ENCODE data around the gene TWIST2.

The TWIST2 gene

GRCh38 chr2:238838786-238839327 lies 9.0 kb upstream of the TWIST2 start:
- no peak for DNase-seq (ENCODE audit: low spot score)

GRCh38 chr2:238839428-238839827 lies 8.5 kb upstream of the TWIST2 start:
- no peak for DNase-seq (ENCODE audit: low spot score)

- no peak for DNase-seq (ENCODE audit: low spot score)
These were observed 6.2 kb upstream of the TWIST2 start for GRCh38 chr2:238841542-238842164.

- DNase-seq (ENCODE audit: low spot score) = no peak
These were observed 4.4 kb upstream of the TWIST2 start for GRCh38 chr2:238843476-238843875.

- no peak for DNase-seq (ENCODE audit: low spot score)
These were observed 2.1 kb upstream of the TWIST2 start for GRCh38 chr2:238845583-238846377.

GRCh38 chr2:238846378-238846627 lies 1.6 kb upstream of the TWIST2 start:
- DNase-seq (ENCODE audit: low spot score) = no peak

- DNase-seq (ENCODE audit: low spot score) = no peak
These were observed 1.1 kb upstream of the TWIST2 start for GRCh38 chr2:238846628-238847418.

GRCh38 chr2:238847419-238847801 lies 475 bp upstream of the TWIST2 start:
- DNase-seq (ENCODE audit: low spot score) = no peak

- no peak for DNase-seq (ENCODE audit: low spot score)
These were observed 748 bp downstream of the TWIST2 start for GRCh38 chr2:238848691-238848975.

- DNase-seq (ENCODE audit: low spot score) = no peak
These were observed 1.3 kb downstream of the TWIST2 start for GRCh38 chr2:238848976-238849853.

- no peak for DNase-seq (ENCODE audit: low spot score)
These were observed 2.2 kb downstream of the TWIST2 start for GRCh38 chr2:238850091-238850490.

GRCh38 chr2:238851026-238851425 lies 3.1 kb downstream of the TWIST2 start:
- no peak for DNase-seq (ENCODE audit: low spot score)

- DNase-seq (ENCODE audit: low spot score) = no peak
These were observed 3.9 kb downstream of the TWIST2 start for GRCh38 chr2:238851761-238852160.

GRCh38 chr2:238852206-238852869 lies 4.5 kb downstream of the TWIST2 start:
- DNase-seq (ENCODE audit: low spot score) = no peak

- no peak for DNase-seq (ENCODE audit: low spot score)
These were observed 5.3 kb downstream of the TWIST2 start for GRCh38 chr2:238853218-238853617.

GRCh38 chr2:238853721-238854120 lies 5.8 kb downstream of the TWIST2 start:
- DNase-seq (ENCODE audit: low spot score) = no peak

- no peak for DNase-seq (ENCODE audit: low spot score)
These were observed 6.4 kb downstream of the TWIST2 start for GRCh38 chr2:238854246-238854645.

- no peak for DNase-seq (ENCODE audit: low spot score)
These were observed 6.9 kb downstream of the TWIST2 start for GRCh38 chr2:238854699-238855229.

GRCh38 chr2:238855299-238855698 lies 7.4 kb downstream of the TWIST2 start:
- no peak for DNase-seq (ENCODE audit: low spot score)

GRCh38 chr2:238855891-238856580 lies 8.2 kb downstream of the TWIST2 start:
- DNase-seq (ENCODE audit: low spot score) = no peak

Data from AG08395 (cell line).